ENCODE results near the gene ALG14. TPM values are rescaled to one million over a fixed set of nuclear protein-coding genes. Genes with fewer than 3 reads are reported as not detected.

The ALG14 gene
- polyA plus RNA-seq, 1 donor from 2014 or later: 2.6 TPM

- TF ChIP-seq CTCF (IDR thresholded peaks at IDR 0.05; ENCODE audit: poor library complexity, severe bottlenecking) (no peak), TAF1 (IDR thresholded peaks at IDR 0.05; ENCODE audit: low read depth) (no peak), MXI1 (conservative IDR thresholded peaks at IDR 0.05; ENCODE audit: poor library complexity, severe bottlenecking) (no peak), EP300 (conservative IDR thresholded peaks at IDR 0.05; ENCODE audit: poor library complexity, severe bottlenecking) (no peak)
- Histone ChIP-seq H3K4me3 (ENCODE audit: low read length) (no peak overlapping the region), H3K36me3 (ENCODE audit: insufficient read depth, low read length) (no peaks in the 10 kb centered on the region), H3K9me3 (ENCODE audit: low read length) (no peaks in the 10 kb centered on the region), H2AFZ (ENCODE audit: low read depth, low read length) (no peak overlapping the region), H3K9ac (ENCODE audit: low read length) (no peak overlapping the region), H3F3A (ENCODE audit: insufficient read depth, low read length, poor library complexity, severe bottlenecking) (no peaks in the 10 kb centered on the region), H3K27me3 (ENCODE audit: insufficient read depth, low read depth, low read length) (no peaks in the 10 kb centered on the region), H3K27ac (ENCODE audit: low read length) (no peak overlapping the region), H4K20me1 (ENCODE audit: insufficient read depth) (no peaks in the 10 kb centered on the region), H3K4me2 (ENCODE audit: low read length) (no peak overlapping the region), H3K79me2 (replicated peaks; ENCODE audit: insufficient read depth, low read length) (no peaks in the 10 kb centered on the region), H3K9me2 (ENCODE audit: insufficient read depth, low read length) (no peaks in the 10 kb centered on the region)
Measured at GRCh38 chr1:94952539-94952938, 120.2 kb downstream of the ALG14 start.

GRCh38 chr1:94951509-94952208 lies 121.1 kb downstream of the ALG14 start:
- H3K79me2 ChIP-seq (replicated peaks; ENCODE audit: insufficient read depth, low read length): no peaks in the 10 kb centered on the region
- no peak overlapping the region for H2AFZ ChIP-seq (ENCODE audit: low read depth, low read length)
- no peak overlapping the region for H3K27ac ChIP-seq (ENCODE audit: low read length)
- TF ChIP-seq POLR2AphosphoS5 (IDR thresholded peaks at IDR 0.05): no peak
- no peak for TF ChIP-seq SMC3 (conservative IDR thresholded peaks at IDR 0.05; ENCODE audit: poor library complexity)
- no peak for TF ChIP-seq EP300 (conservative IDR thresholded peaks at IDR 0.05; ENCODE audit: poor library complexity, severe bottlenecking)
- TF ChIP-seq EZH2 (IDR thresholded peaks at IDR 0.05; ENCODE audit: borderline replicate concordance, insufficient read depth, low read length, poor library complexity, severe bottlenecking): no peak
- TF ChIP-seq CTCF (IDR thresholded peaks at IDR 0.05; ENCODE audit: poor library complexity, severe bottlenecking): no peak
- no peak for TF ChIP-seq RAD21 (conservative IDR thresholded peaks at IDR 0.05)
- no peak for TF ChIP-seq REST (IDR thresholded peaks at IDR 0.05; ENCODE audit: borderline replicate concordance)
- no peak for TF ChIP-seq TAF1 (IDR thresholded peaks at IDR 0.05; ENCODE audit: low read depth)
- TF ChIP-seq MXI1 (conservative IDR thresholded peaks at IDR 0.05; ENCODE audit: poor library complexity, severe bottlenecking): no peak
- H3F3A ChIP-seq (ENCODE audit: insufficient read depth, low read length, poor library complexity, severe bottlenecking): no peaks in the 10 kb centered on the region
- H3K36me3 ChIP-seq (ENCODE audit: insufficient read depth, low read length): no peaks in the 10 kb centered on the region
- H3K9ac ChIP-seq (ENCODE audit: low read length): no peak overlapping the region
- H3K4me3 ChIP-seq (ENCODE audit: low read length): no peak overlapping the region
- H3K4me2 ChIP-seq (ENCODE audit: low read length): no peak overlapping the region
- H3K9me2 ChIP-seq (ENCODE audit: insufficient read depth, low read length): no peaks in the 10 kb centered on the region
- H3K27me3 ChIP-seq (ENCODE audit: insufficient read depth, low read depth, low read length): no peaks in the 10 kb centered on the region
- H3K9me3 ChIP-seq (ENCODE audit: low read length): no peaks in the 10 kb centered on the region
- no peaks in the 10 kb centered on the region for H4K20me1 ChIP-seq (ENCODE audit: insufficient read depth)

Data from neural cell (in vitro differentiated cells).